Embryonic facial prominence (tissue), 1 donor: ENCODE measurements around the gene SCO1.

ENCODE experiments used
- DNase-seq: peaks from one replicate; pipeline ENCODE4 v3.0.0-alpha.2; 2016; ENCODE audit errors: extremely low spot score

The SCO1 gene

DNA sequence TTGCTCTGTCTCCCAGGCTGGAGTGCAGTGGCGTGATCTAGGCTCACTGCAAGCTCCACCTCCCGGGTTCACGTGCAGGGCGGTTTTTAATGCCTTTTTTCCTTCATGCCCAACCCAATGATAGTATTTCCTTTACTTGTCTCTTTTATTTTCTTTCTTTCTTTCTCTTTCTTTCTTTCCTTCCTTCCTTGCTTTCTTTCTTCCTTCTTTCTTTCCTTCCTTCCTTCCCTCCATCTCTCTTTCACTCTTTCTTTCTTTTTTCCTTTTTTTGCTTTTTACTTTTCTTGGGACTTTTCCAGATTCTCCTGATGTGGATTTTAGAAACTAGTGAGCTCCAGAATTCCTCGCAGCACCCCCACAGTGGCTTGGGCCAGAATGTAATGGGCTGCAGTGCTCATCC lies 43.3 kb downstream of the SCO1 start:
- DNase-seq, result no peak

DNA sequence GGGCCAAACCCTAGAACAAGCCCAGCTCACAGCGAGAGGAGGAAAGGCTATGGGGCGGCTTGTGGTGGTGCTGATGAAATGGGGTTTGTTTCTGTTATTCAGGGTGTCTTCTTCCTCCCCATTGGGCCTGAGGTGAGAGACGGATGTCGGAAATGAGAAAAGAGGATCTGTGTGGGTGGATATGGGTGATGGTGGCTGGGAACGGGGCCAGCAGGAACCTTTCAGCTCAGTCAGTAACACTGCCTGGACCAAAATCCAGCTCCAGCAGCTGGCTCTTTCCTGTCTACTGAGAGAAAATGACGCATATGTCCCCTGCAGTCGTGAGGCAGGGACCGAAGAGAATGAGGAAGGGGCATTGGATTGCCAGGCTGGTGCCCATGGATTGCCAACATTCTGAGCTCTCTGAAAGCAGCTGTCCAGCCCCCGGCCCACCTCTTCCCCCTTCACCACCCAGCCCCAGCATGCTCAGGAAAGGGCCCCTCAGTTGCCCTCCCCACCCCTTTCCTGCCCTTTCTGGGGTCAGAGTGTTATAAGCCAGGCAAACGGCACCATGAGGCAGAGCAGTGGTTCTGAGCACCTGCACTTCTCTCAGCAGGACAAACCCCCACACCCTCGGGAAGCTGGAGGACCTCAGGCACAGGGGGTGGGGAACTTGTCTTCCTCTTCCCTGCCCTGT lies 44.2 kb downstream of the SCO1 start:
- DNase-seq, result no peak

DNA sequence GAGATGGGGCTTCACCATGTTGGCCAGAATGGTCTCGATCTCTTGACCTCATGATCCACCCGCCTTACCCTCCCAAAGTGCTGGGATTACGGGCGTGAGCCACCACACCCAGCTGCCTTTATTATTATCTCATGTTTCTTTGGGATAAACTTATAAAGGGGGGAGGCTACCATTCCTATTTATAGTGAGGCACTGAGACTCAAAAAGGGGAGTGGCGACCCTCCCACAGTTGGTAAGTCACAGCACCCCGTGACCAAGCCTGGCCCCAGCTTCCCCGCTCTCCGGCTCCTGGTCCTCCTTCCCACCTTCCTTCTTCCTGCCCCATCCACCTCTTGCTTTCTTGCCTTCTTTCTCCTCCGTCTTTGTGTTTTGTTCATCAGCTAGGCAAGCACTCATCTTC lies 45.4 kb downstream of the SCO1 start:
- no peak for DNase-seq

DNA sequence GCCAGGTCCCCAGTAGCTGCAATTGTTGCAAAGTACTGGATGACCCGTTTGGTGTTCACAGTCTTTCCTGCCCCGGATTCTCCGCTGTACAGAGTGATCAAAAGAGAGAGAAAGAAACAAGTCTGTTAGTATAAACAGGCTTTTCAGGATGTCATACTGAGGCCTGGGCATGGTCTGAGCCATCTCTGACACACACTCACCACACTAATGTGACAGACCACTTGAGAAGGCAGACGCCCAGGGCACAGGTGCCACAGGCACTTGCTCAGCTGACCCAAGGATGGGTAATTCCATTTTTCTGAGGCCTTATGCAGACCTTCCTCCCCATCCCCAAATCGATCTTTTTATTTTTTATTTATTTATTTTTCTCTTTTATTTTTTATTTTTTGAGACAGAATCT lies 47.7 kb downstream of the SCO1 start:
- no peak for DNase-seq

DNA sequence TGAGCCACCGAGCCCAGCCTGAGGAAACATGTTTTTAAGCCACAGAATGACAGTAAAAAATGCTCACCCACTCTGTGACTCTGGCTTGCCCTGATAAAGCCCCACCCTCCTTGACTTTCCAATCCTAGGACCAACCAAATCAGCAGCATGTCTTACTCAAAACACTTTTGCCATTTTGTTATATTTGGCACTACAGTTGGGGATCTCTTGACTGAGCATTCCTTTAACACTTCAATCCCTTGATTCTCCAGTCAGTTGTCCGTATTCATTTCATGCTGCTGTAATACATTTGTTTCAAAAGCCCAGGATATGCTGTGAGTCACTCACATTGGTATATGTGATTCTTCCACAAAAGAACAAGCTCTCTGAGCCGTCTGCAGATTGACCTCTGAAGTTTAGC lies 48.4 kb downstream of the SCO1 start:
- DNase-seq, result no peak

DNA sequence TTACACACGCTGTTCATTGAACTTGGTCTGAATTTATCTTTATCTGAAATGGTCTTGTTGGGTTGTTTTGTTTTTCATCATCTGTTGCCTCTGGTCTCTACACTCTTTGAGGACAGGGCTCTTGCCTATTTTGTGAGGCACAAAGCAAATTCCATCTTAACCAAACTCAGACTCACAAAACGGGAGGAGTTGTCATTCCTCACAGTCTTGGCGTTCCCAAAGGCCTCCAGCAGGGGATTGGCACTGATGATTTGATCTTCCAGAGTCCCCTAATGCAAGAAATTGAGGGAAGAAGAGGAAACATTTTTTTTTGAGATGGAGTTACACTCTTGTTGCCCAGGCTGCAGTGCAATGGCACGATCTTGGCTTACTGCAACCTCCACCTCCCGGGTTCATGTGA lies 49.0 kb downstream of the SCO1 start:
- DNase-seq, result no peak

DNA sequence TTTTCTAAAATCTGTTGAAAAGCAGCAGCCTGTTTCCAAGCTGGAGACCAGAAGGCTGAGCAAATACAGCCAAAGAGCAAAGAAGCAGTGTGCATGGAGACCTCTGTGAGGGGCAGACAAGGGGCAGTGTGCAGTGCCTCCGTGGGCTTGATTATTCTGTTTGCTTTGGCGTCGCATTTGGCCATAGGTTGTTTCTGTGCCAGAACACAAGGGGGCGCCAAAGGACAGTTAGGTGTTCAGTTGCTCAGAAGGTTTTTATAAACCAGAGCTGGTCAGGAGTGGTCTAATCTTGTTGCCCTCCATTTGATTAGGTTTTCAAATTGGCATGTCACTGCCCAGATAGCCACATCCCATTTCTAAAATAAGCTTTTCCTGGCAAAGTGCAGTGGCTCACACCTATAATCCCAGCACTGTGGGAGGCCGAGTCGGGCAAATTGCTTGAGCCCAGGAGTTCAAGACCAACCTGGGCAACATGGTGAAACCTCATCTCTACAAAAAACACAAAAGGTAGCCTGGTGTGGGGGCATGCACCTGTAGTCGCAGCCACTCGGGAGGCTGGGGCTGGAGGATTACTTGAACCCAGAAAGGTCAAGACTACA lies 50.8 kb downstream of the SCO1 start:
- DNase-seq, result no peak

DNA sequence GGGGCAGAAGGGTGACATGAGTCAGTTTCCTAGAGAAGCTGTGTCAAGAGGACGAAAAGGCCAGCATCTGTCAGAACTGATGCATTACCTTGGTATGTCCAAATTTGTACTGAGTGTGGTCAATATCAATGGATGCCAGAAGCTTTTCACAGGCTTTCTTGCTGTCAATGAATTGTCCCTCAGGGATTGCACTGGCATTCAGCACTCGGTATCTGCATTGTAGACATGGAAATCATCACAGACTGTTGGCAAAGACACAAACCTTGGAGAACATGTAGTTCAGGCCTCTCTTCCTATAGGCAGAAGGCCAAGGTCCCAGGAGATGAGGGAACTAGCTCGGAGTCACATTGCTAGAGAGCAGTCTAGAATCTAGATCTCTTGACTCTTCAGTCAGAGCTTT lies 56.9 kb downstream of the SCO1 start:
- DNase-seq, result no peak

DNA sequence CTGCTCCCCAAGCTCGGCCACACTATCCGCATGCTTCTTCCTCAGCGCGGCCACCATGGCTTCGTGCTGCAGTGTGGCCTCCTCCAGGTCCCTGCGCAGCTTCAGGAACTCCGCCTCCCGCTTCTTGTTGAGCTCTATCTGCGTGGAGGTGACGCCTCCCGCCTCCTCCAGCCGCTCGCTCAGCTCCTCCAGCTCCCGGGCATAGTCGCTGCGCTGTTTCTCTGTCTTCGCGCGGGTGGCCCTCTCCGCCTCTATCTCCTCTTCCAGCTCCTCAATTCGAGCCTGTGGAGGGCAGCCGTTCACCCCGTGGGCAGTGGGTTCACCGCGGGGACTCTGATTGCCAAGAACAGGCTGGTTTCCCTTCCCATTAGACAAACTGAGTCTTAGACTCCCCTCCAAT lies 59.2 kb downstream of the SCO1 start:
- DNase-seq, result no peak

DNA sequence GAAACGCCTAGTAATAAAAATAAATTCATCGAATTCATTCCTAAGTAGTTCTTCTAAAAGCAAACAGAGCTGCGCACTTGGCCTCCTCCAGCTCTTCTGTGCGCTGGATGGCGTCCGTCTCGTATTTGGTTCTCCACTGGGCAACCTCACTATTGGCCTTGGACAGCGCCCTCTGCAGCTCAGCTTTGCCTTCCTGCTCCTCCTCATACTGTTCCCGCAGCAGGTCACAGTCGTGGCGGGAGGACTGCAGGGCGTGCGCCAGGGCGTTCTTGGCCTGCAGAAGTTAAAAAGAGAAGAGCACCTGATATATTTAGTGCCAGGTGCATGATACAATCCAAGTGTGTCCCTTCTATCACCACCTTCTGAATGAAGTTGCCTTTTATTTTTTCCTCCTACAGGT lies 62.0 kb downstream of the SCO1 start:
- DNase-seq, result no peak

DNA sequence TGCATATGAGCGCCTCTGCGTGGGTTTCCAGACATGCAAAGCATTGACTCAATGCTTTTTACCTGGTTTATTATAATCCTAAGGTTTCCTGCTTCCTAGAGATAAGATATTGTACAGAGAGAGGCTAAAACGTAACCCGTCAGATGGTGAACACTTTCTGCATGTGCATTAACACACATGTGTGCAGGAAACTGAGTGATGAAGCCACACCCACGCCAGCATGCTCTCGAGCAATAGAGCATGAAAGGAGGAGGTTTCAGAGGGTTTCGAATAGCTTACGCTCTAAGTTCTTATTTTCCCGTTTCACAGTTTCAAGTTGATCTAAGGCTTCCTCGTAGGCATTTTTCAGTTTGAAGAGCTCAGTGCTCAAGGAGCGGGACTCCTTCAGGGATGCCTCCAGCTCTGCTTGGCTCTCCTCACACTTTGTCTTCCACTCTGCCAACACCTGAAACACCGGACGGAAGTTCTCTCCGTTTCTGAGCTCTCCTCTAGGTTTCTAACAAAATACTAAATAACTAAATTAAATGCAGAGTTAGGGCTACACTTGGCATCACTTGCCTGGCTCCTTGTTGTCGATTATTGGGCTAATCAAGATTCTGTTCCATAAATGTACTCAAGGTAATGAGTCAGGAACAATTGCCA lies 63.5 kb downstream of the SCO1 start:
- no peak for DNase-seq

DNA sequence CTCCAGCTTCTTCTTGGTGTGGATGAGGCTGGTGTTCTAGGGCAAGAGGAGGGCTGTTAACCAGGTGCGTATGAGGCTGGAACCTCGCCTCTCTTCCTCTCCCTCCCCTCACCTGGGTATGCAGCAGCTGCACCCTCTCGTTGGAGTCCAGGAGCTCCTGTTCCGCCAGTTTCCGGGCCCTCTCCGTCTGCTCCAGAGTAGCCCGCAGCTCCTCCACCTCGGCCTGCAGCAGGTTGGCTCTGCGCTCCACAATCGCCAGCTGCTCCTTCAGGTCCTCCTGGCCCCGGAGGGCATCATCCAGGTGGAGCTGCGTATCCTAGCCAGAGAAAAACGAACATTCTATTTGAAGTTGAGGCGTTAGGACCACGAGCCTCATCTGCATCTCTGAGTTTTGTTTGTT lies 65.6 kb downstream of the SCO1 start:
- DNase-seq, result no peak

DNA sequence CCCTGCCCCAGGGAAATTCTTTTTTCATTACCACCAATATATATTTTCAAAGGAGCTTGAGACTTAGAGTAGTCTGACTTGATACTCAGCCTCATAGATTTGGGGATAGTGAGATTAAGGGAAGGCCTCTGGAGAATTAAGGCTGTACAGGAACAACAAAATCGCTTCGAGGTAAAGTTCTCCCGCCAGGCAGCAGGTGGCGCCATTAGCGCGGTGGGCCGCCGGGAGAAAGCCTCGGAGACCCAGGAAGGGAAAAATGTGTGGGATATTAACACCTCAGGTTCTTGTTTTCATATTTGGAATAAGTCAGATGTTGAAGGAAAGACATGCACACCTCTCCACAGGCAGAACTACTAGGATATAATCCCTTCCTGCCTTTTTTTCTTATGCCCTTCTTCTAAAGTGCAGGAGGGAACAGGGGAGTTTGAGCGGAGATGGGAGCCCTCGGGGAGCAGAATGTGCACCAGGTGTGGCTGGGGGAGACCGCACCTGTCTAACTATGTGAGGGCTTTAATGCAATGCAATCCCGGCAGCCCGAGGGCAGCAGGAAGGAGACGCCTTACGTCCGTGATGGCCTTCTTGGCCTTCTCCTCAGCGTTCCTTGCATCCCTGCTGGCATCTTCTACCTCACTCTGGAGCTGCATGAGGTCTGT lies 66.2 kb downstream of the SCO1 start:
- no peak for DNase-seq

DNA sequence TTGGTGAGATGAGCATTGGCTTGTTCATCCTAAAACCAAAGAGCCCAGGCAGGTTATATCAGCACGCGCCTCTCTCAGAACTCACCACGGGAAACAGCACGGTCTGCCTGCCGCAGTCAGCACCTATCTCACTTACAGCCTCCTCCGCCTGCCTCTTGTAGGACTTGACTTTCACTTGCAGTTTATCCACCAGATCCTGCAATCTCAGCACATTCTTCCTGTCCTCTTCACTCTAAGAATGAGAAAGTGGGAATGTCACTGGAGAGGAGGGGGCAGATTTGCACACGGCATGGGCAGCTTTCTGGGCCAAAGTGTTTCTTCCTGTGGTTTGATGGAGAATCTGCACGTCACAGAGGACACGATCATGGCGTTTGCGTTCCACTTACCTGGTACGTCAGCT lies 67.6 kb downstream of the SCO1 start:
- no peak for DNase-seq

DNA sequence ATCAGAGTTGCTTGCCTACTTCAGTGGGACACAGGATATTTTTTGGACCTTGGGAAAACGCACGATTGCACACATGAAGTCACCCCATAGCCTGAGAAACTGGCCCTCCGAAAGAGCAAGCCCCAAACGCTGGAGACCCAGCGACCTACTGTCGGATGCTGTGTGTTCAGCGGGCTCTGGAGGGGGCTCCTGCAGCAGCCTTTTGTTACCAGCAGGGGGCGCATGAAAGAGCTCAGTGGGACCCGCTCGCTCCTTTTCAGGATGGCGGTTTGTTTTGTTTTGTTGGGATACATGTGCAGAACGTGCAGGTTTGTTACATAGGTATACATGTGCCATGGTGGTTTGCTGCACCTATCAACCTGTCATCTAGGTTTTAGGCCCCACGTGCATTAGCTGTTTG lies 68.6 kb downstream of the SCO1 start:
- DNase-seq, result no peak

DNA sequence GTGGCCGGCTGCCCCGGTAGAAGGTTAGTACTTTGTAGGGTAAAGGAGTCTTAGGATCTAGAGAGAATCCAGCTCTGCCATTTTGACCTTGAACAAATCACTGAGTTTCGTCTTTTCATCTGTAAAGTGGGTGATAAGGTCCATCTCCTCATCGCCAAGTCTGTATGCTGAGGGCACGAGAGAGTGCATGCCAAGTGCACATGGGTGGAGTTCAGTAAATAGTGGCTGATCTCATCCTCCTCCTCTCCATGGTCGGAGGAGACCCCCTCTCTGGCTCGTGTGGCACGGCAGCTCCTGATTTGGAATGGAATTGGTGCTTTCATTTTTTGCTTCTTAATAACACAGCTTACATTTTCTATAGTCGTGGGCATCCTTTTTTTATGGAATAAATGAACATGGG lies 70.9 kb downstream of the SCO1 start:
- DNase-seq, result no peak

DNA sequence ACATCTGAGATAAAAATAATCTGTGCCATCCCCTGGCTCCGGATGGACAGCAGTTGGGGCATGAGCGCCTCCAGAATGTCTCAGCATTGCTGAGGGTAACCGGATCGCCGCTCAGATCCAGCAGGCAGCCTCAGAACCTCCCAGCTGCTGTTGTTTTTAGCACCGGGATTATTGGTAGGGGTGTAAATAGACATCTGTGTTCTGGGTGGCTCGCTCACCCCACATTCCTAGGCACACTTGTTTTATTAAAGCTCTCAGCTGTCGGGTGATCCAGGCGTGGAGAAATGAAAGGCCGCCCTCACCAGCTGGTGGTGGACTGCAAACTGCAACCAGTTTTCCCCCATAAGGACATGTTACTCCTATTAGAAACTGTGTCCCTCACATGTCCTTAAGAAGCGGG lies 72.4 kb downstream of the SCO1 start:
- no peak for DNase-seq

DNA sequence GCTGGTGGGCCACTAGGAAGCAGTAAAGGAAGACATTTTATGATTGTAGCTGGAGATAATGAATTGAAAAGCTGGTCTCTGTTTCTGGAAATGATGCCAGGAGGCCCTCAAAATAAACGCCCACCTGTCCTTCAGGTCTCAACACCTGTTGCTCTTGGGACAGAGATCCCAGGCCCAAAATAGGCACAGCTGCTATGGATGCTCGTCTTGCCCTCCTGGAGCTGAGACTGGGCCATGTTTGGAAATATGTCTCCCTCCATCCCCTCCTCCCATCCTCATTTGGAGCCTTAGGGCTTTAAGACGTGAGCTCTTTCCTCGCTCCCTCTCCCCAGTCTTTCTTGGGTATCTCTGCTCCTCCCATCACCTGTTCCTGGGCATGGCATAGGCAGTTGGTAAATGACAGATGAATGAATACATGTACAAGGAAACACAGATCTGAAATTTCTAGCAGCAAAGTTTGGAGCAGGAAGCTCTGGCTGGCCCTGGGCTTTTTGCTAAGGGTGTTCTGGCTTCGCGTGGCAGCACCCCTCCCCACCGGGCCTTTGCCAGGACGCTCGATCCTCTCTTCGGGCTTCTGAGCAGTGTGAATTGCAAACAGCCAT lies 73.5 kb downstream of the SCO1 start:
- no peak for DNase-seq

DNA sequence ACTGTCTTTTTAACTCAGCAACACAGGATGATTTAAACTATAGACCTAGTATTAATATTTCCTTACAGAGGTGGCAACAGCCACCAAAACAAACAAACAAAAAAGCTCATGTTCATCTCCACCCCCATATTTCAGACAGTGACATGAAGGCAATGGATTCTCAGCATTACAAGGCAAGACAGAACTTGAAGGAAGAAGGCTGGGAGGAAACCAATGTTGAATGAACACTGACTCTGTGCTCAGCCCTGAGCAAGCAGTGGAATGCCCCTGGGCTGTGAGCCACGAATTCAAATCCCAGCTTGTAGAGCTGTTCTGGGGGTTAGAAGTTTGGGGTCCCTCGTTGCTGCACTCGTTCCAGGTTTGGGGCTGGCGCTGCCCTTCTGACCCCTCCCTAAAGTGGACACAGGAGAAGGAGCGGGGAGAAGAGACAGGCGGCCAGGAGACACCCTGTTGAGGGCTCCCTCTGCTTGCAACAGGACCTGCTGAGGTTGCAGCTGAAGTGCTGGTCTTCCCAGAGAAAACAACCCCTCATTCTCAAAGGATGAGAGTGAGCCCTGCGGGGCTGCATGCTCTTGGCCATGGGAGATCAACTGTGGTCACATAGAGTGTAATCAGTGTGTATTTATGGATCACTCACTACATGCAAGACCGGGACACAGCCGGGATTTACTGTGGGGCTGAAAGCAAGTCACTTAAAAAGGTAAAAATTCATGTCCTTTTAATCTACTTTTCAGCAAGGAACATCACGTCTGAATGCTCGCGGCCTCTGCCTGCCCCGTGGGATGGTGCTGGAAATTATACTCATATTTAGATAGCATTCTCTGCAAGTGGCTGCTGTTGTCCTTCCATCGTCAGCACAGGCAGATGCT lies 74.5 kb downstream of the SCO1 start:
- DNase-seq, result no peak
